Glomerular visceral epithelial cell (primary cell): ENCODE data around the gene AVPI1.
A peak's percentile ranks its signal among the peaks of the same experiment; 100 is the strongest.

Experiments used
- DNase-seq: peaks from one replicate; pipeline ENCODE4 v3.0.0-alpha.2; 2016; ENCODE audit errors: extremely low spot score

AVPI1 gene

GRCh38 chr10:97686962-97687784, at the start of gene AVPI1:
Gene AVPI1 (minus strand): TSS chr10:97687241. CDS start chr10:97679905, 7,336 bp downstream.
- DNase-seq, result peak; percentile 99

GRCh38 chr10:97736403-97736901, 49.4 kb upstream of the AVPI1 start:
- no peak for DNase-seq

GRCh38 chr10:97734021-97734420, 47.0 kb upstream of the AVPI1 start:
- no peak for DNase-seq

GRCh38 chr10:97733256-97733655, 46.2 kb upstream of the AVPI1 start:
- DNase-seq, result no peak

GRCh38 chr10:97732052-97732359, 45.0 kb upstream of the AVPI1 start:
- no peak for DNase-seq

- DNase-seq, result peak; percentile 80
Observed at GRCh38 chr10:97731346-97732051, 44.5 kb upstream of the AVPI1 start.

GRCh38 chr10:97729014-97729413, 42.0 kb upstream of the AVPI1 start:
- DNase-seq, result no peak

GRCh38 chr10:97726636-97727178, 39.7 kb upstream of the AVPI1 start:
- no peak for DNase-seq

- DNase-seq, result no peak
Observed at GRCh38 chr10:97724341-97724941, 37.4 kb upstream of the AVPI1 start.

GRCh38 chr10:97723001-97723400, 36.0 kb upstream of the AVPI1 start:
- DNase-seq, result no peak

GRCh38 chr10:97721871-97722780, 35.1 kb upstream of the AVPI1 start:
- no peak for DNase-seq

- no peak for DNase-seq
Observed at GRCh38 chr10:97719602-97720001, 32.6 kb upstream of the AVPI1 start.

GRCh38 chr10:97718659-97719142, 31.7 kb upstream of the AVPI1 start:
- no peak for DNase-seq

GRCh38 chr10:97718178-97718577, 31.1 kb upstream of the AVPI1 start:
- DNase-seq, result no peak

GRCh38 chr10:97717627-97718026, 30.6 kb upstream of the AVPI1 start:
- no peak for DNase-seq

- no peak for DNase-seq
Observed at GRCh38 chr10:97715259-97715874, 28.3 kb upstream of the AVPI1 start.

GRCh38 chr10:97714401-97715258, 27.6 kb upstream of the AVPI1 start:
- peak; percentile 63 for DNase-seq

GRCh38 chr10:97713826-97714400, 26.9 kb upstream of the AVPI1 start:
- DNase-seq, result peak; percentile 64

GRCh38 chr10:97713339-97713825, 26.3 kb upstream of the AVPI1 start, which contains the start of gene MARVELD1:
Gene MARVELD1 (plus strand): TSS chr10:97713730. CDS start chr10:97713877, 147 bp downstream.
- peak; percentile 82 for DNase-seq
